Upper lobe of left lung (tissue), 6 donors: ENCODE data around the gene VASN. TPM values are rescaled to one million over a fixed set of nuclear protein-coding genes. Genes with fewer than 3 reads are reported as not detected.

Source experiments
- ATAC-seq, 2 donors: fragments of 200-7000 bp; cut with Tn5 transposase; one replicate each; pipeline ENCODE4 v1.9.1; 2022; ENCODE audit warnings: mild to moderate bottlenecking in 2 of 2, moderate library complexity in 2 of 2; ENCODE audit not compliant: low FRiP score in 2 of 2
- DNase-seq, 2 donors: peaks; one replicate each; pipeline ENCODE4 v3.0.0-alpha.2; 2019 to 2020
- H3K27ac ChIP-seq, 4 donors: fragments of 200-600 bp; sonication (generic); one replicate each; pipeline ENCODE4 v1.5.1; 2016 to 2019
- H3K27me3 ChIP-seq, 4 donors: fragments of 200-600 bp; sonication (generic); one replicate each; pipeline ENCODE4 v1.5.1; 2017 to 2019
- H3K36me3 ChIP-seq, 4 donors: fragments of 200-600 bp; sonication (generic); one replicate each; pipeline ENCODE4 v1.5.1; 2016 to 2019
- H3K4me1 ChIP-seq, 4 donors: fragments of 200-600 bp; sonication (generic); one replicate each; pipeline ENCODE4 v1.5.1; 2018 to 2019
- H3K4me3 ChIP-seq, 4 donors: fragments of 200-600 bp; sonication (generic); one replicate each; pipeline ENCODE4 v1.5.1; 2017 to 2019; ENCODE audit warnings: mild to moderate bottlenecking in 2 of 4, moderate library complexity in 1 of 4
- H3K9me3 ChIP-seq, 4 donors: fragments of 200-600 bp; sonication (generic); one replicate each; pipeline ENCODE4 v1.5.1; 2018 to 2019
- CTCF ChIP-seq, 6 experiments: fragments of 450-650 bp in 4 of 6; fragments of 200-600 bp in 2 of 6; sonication (generic) in 2 of 6; IDR thresholded peaks; one replicate each; pipeline ENCODE4 v1.5.1; 2016 to 2019; ENCODE audit warnings: antibody characterized with exemption in 6 of 6
- EP300 ChIP-seq, 4 donors: sonication (generic); formaldehyde crosslinking; IDR thresholded peaks; one replicate each; pipeline ENCODE4 v1.5.1; 2017; ENCODE audit warnings: antibody characterized with exemption in 4 of 4, control low read depth in 2 of 4
- POLR2A ChIP-seq, 4 donors: fragments of 450-650 bp; IDR thresholded peaks; one replicate each; pipeline ENCODE4 v1.5.1; 2016 to 2017; ENCODE audit warnings: antibody characterized with exemption in 4 of 4, mild to moderate bottlenecking in 2 of 4
- POLR2AphosphoS5 ChIP-seq, 2 donors: sonication (generic); formaldehyde crosslinking; IDR thresholded peaks; one replicate each; pipeline ENCODE4 v1.5.1; 2017; ENCODE audit warnings: antibody characterized with exemption in 2 of 2
- WGBS, 2 donors: methylation state at CpG; one replicate each; pipeline ENCODE4 v1.1.5; 2017 to 2018; 5-methylcytosine and 5-hydroxymethylcytosine counted together
- total RNA-seq, 6 donors: library from RNA; depleted of rRNA in 4 of 6; stranded (reverse); fragments of >200 nt in 4 of 6; gene quantifications; one replicate each; pipeline versions ENCODE4 v1.1.0 to v1.2.1, GENCODE V29; 2016 to 2021
- donor health status: DM: no; HTN: no; CAD: no; lungs with moderate emphysema.
- donor health status: DM: no; HTN: yes; CAD: no; lungs with severe emphysema.

Gene VASN
- total RNA-seq, 6 donors from 2014 or later = 11.4 to 40.6 (median 30.2) TPM

DNA sequence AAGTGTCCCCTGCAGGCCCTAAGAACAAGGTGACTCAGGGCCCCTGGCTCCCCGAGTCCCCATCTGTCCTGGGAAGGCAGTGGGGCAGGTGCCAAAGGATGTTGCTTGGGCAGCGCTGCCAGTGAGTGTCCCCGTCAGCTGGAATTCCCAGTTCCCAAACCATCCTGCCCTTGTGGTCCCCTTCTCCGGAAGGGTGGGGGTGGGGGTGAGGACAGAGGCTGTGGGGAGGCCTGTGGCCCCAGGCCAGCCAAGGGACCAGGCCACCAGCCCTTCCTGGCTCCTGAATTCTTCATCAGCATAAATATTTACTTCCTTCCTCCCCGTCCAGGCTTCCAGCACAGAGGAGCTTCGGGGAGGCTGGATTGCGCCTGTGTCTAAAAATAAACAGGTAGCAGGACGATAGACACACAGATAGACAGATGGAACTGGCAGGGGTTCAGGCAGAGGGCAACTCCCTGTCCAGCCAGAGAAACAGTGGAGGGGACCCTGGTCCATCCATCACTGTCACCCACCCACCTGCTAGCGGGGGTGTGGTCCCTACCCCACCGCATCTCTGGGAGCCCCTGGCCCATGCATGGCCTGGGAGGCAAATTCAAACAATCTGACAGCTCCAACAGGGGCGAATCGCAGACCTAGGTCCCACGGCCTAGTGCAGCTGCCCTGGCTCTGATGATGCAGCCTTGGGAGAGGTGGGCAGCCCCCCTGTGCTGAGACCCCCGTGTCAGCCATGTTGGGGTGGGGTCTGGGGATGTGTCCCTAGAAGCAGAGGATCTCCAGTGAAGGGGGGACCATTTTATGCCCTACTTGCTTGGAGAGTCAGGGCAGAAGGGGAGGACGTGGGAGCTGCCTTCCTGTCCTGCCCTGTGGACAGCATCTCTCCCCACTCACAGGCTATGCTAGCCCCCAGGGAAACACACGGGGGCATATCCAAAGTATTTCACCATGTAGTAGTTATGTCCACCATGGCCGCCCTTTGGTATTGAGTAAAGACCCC is 42.6 kb upstream of the VASN start:
- peak overlapping the region; percentile 75 to 96 (median 90) for H3K27ac ChIP-seq
- H3K36me3 ChIP-seq = peaks cover 0 to 18% (median 10%) of the 10 kb centered on the region in 4 donors
- H3K9me3 ChIP-seq = no peaks in the 10 kb centered on the region
- ATAC-seq (peak in 1 of 2 donors; percentile 8), DNase-seq (no peak)
- H3K27me3 ChIP-seq = no peaks in the 10 kb centered on the region
- WGBS, 2 donors = 43 to 46% methylated on average over 11 to 17 of the region's 17 CpGs
- TF ChIP-seq EP300 (IDR thresholded peaks at IDR 0.05) (peak in 1 of 4 donors; percentile 48), POLR2A (IDR thresholded peaks at IDR 0.05) (peak in 1 of 4 donors; percentile 18), POLR2AphosphoS5 (IDR thresholded peaks at IDR 0.05) (peak in 1 of 2 donors; percentile 81), CTCF (IDR thresholded peaks at IDR 0.05) (no peak)
- H3K4me3 ChIP-seq = peak overlapping the region in 2 of 4 donors; percentile 40 to 46
- H3K4me1 ChIP-seq = peaks cover 63 to 68% (median 65%) of the 10 kb centered on the region in 4 donors

DNA sequence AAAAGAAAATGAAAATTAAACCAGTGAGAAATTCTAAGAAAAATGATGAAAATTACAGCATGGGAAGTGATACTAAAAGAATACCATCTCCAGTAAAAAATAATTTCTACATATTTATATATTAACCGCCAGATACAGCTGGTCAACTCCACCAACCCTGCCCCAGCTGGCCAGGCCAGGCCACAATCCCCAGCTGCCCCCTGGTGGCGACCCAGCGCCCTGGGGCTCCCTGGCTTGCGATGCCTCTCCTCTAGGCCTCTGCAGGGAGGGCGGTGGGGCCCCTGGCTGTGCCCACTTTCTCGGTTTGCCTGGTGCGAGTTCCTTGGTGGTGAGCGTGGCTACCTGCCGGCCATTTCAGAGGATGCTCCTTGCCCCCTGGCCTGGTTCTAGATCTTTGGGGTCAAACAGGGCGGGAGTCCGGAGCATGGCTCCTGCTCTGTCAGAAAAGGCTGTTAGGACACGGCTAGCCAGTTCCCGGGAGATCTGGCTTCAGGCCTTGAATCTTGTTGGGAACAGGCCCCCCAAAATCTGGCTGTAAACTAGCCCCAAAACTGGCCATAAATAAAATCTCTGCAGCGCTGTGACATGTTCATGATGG is 41.3 kb upstream of the VASN start:
- ATAC-seq = peak; percentile 79 to 87
- Histone ChIP-seq H3K27ac (peak overlapping the region; percentile 75 to 96 (median 90)), H3K9me3 (no peaks in the 10 kb centered on the region), H3K4me1 (peaks cover 50 to 55% (median 52%) of the 10 kb centered on the region in 4 donors), H3K27me3 (no peaks in the 10 kb centered on the region), H3K4me3 (no peak overlapping the region), H3K36me3 (peaks cover 0 to 30% (median 18%) of the 10 kb centered on the region in 4 donors)
- 12 to 42% methylated on average over 4 to 14 of the region's 14 CpGs for WGBS, 2 donors
- peak; percentile 83 to 95 for DNase-seq
- TF ChIP-seq CTCF (IDR thresholded peaks at IDR 0.05) (peak; percentile 87 to 98 (median 92)), POLR2A (IDR thresholded peaks at IDR 0.05) (no peak), POLR2AphosphoS5 (IDR thresholded peaks at IDR 0.05) (peak in 1 of 2 donors; percentile 10)

DNA sequence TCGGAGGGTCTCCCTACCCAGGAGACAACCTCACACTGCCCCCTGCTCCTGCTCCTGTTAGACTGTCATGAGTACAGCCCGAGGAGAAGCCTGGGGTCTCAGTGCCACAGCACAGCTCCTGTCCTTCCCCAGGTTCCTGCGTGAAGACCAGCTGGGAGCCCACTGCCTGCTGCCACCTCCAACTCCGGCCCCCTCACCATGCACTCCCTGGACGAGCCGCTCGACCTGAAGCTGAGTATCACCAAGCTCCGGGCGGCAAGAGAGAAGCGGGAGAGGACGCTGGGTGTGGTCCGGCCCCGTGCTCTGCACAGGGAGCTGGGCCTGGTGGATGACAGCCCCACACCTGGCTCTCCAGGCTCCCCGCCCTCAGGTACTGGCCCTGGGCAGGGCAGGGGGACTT is 39.6 kb upstream of the VASN start:
- Histone ChIP-seq H3K36me3 (peaks cover 0 to 48% (median 36%) of the 10 kb centered on the region in 4 donors), H3K9me3 (no peaks in the 10 kb centered on the region), H3K27ac (no peak overlapping the region), H3K4me1 (peaks cover 37 to 42% (median 37%) of the 10 kb centered on the region in 4 donors), H3K27me3 (no peaks in the 10 kb centered on the region), H3K4me3 (no peak overlapping the region)
- ATAC-seq (no peak), DNase-seq (peak in 1 of 2 donors; percentile 63)
- WGBS, 2 donors = 86 to 92% methylated on average over 13 to 14 of the region's 14 CpGs
- TF ChIP-seq POLR2AphosphoS5 (IDR thresholded peaks at IDR 0.05) = no peak
- no peak for TF ChIP-seq EP300 (IDR thresholded peaks at IDR 0.05)
- TF ChIP-seq CTCF (IDR thresholded peaks at IDR 0.05) = no peak
- TF ChIP-seq POLR2A (IDR thresholded peaks at IDR 0.05) = no peak

DNA sequence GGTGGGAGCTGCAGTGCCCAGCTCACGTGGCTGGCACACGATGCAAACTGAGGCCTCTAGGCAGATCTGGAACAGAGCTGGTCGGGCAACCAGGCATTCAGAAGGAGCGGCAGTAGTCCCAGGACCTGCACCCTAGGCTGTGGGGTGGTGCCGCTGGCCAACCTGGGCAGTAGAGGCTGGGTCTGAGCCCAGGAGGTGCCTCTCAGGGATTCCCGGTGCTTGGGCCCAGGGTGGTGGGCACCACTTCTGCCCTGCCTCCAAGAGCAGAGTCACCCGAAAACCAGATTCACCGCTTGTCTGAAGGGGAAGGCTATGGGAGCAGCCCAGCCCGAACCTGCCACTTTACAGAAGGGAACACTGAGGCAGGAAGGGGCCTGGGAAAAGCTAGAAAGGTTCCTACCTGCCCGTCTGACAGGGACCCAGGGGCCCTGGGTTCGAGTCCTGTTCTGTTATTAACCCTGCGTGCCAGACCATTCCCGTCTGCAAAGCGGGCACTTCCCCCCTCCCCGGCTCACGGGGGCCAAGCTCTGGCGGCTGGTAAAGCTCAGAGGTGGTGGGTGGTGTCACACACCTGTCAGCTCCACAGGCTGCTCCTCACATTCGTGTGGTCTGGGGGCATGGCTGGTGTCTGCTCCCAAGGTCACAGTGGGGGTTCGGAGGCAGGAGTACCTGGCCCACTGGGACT is 38.9 kb upstream of the VASN start:
- no peak for DNase-seq
- 86 to 89% methylated on average over 14 to 17 of the region's 19 CpGs for WGBS, 2 donors
- Histone ChIP-seq H3K27ac (peak overlapping the region in 1 of 4 donors; percentile 6), H3K4me1 (peaks cover 30 to 41% (median 31%) of the 10 kb centered on the region in 4 donors), H3K9me3 (no peaks in the 10 kb centered on the region), H3K4me3 (no peak overlapping the region), H3K36me3 (peaks cover 0 to 54% (median 40%) of the 10 kb centered on the region in 4 donors), H3K27me3 (no peaks in the 10 kb centered on the region)
- no peak for ATAC-seq
- TF ChIP-seq POLR2AphosphoS5 (IDR thresholded peaks at IDR 0.05) (no peak), EP300 (IDR thresholded peaks at IDR 0.05) (no peak)
